ENCODE measurements around the gene EIF2D. TPM values are rescaled to one million over a fixed set of nuclear protein-coding genes. Genes with fewer than 3 reads are reported as not detected.

EIF2D gene
- total RNA-seq, 2 donors from 2014 or later, result 63.4 to 64.9 TPM

GRCh38 chr1:206608108-206608698 lies 4.1 kb downstream of the EIF2D start:
- H3K27me3 Mint-ChIP-seq, result no peaks in the 10 kb centered on the region
- peak overlapping the region; percentile 97 for H3K4me3 Mint-ChIP-seq
- peaks cover 37% of the 10 kb centered on the region for H3K4me1 Mint-ChIP-seq
- H3K9me3 Mint-ChIP-seq, result no peaks in the 10 kb centered on the region
- H3K36me3 Mint-ChIP-seq (ENCODE audit: low read depth), result peaks cover 90% of the 10 kb centered on the region
- no peak for ATAC-seq (replicated peaks)
- H3K27ac Mint-ChIP-seq, result peak overlapping the region; percentile 95

GRCh38 chr1:206606867-206607266 lies 5.4 kb downstream of the EIF2D start:
- no peaks in the 10 kb centered on the region for H3K9me3 Mint-ChIP-seq
- peaks cover 35% of the 10 kb centered on the region for H3K4me1 Mint-ChIP-seq
- H3K4me3 Mint-ChIP-seq, result no peak overlapping the region
- H3K27me3 Mint-ChIP-seq, result no peaks in the 10 kb centered on the region
- peak overlapping the region; percentile 64 for H3K27ac Mint-ChIP-seq
- H3K36me3 Mint-ChIP-seq (ENCODE audit: low read depth), result peaks cover 100% of the 10 kb centered on the region
- ATAC-seq (replicated peaks), result no peak

- no peak for ATAC-seq (replicated peaks)
- no peaks in the 10 kb centered on the region for H3K9me3 Mint-ChIP-seq
- no peak overlapping the region for H3K4me3 Mint-ChIP-seq
- H3K4me1 Mint-ChIP-seq, result peaks cover 21% of the 10 kb centered on the region
- no peaks in the 10 kb centered on the region for H3K27me3 Mint-ChIP-seq
- peaks cover 99% of the 10 kb centered on the region for H3K36me3 Mint-ChIP-seq (ENCODE audit: low read depth)
- H3K27ac Mint-ChIP-seq, result no peak overlapping the region
Observed at GRCh38 chr1:206604861-206605260, 7.4 kb downstream of the EIF2D start.

GRCh38 chr1:206600527-206600926 lies 11.7 kb downstream of the EIF2D start:
- Mint-ChIP-seq H3K27ac (no peak overlapping the region), H3K9me3 (no peaks in the 10 kb centered on the region), H3K36me3 (ENCODE audit: low read depth) (peaks cover 97% of the 10 kb centered on the region), H3K4me3 (no peak overlapping the region), H3K4me1 (no peaks in the 10 kb centered on the region), H3K27me3 (no peaks in the 10 kb centered on the region)
- ATAC-seq (replicated peaks), result no peak

- H3K27me3 Mint-ChIP-seq, result no peaks in the 10 kb centered on the region
- H3K9me3 Mint-ChIP-seq, result no peaks in the 10 kb centered on the region
- H3K27ac Mint-ChIP-seq, result peak overlapping the region; percentile 60
- H3K36me3 Mint-ChIP-seq (ENCODE audit: low read depth), result peaks cover 97% of the 10 kb centered on the region
- peaks cover 14% of the 10 kb centered on the region for H3K4me1 Mint-ChIP-seq
- no peak for ATAC-seq (replicated peaks)
- no peak overlapping the region for H3K4me3 Mint-ChIP-seq
Observed at GRCh38 chr1:206596319-206596666, 16.0 kb downstream of the EIF2D start.

- H3K27ac Mint-ChIP-seq, result peak overlapping the region; percentile 60
- H3K27me3 Mint-ChIP-seq, result no peaks in the 10 kb centered on the region
- H3K9me3 Mint-ChIP-seq, result no peaks in the 10 kb centered on the region
- no peak for ATAC-seq (replicated peaks)
- no peak overlapping the region for H3K4me3 Mint-ChIP-seq
- H3K36me3 Mint-ChIP-seq (ENCODE audit: low read depth), result peaks cover 97% of the 10 kb centered on the region
- H3K4me1 Mint-ChIP-seq, result peaks cover 19% of the 10 kb centered on the region
Observed at GRCh38 chr1:206595581-206596318, 16.5 kb downstream of the EIF2D start.

- Mint-ChIP-seq H3K27ac (peak overlapping the region; percentile 99), H3K4me3 (no peak overlapping the region), H3K27me3 (no peaks in the 10 kb centered on the region), H3K9me3 (no peaks in the 10 kb centered on the region), H3K36me3 (ENCODE audit: low read depth) (peaks cover 97% of the 10 kb centered on the region), H3K4me1 (peaks cover 39% of the 10 kb centered on the region)
- ATAC-seq (replicated peaks), result no peak
Observed at GRCh38 chr1:206593351-206593925, 18.8 kb downstream of the EIF2D start.

- H3K36me3 Mint-ChIP-seq (ENCODE audit: low read depth), result peaks cover 100% of the 10 kb centered on the region
- no peak for ATAC-seq (replicated peaks)
- H3K9me3 Mint-ChIP-seq, result no peaks in the 10 kb centered on the region
- H3K27me3 Mint-ChIP-seq, result no peaks in the 10 kb centered on the region
- peak overlapping the region; percentile 99 for H3K27ac Mint-ChIP-seq
- peak overlapping the region; percentile 84 for H3K4me3 Mint-ChIP-seq
- peaks cover 55% of the 10 kb centered on the region for H3K4me1 Mint-ChIP-seq
Observed at GRCh38 chr1:206591696-206592095, 20.6 kb downstream of the EIF2D start.

- Mint-ChIP-seq H3K9me3 (no peaks in the 10 kb centered on the region), H3K27me3 (no peaks in the 10 kb centered on the region), H3K27ac (peak overlapping the region; percentile 99), H3K4me1 (peaks cover 60% of the 10 kb centered on the region), H3K36me3 (ENCODE audit: low read depth) (peaks cover 100% of the 10 kb centered on the region), H3K4me3 (peak overlapping the region; percentile 84)
- ATAC-seq (replicated peaks), result no peak
Observed at GRCh38 chr1:206591226-206591625, 21.0 kb downstream of the EIF2D start.

GRCh38 chr1:206590025-206590758 lies 22.1 kb downstream of the EIF2D start:
- H3K36me3 Mint-ChIP-seq (ENCODE audit: low read depth), result peaks cover 100% of the 10 kb centered on the region
- ATAC-seq (replicated peaks), result peak; percentile 92
- no peaks in the 10 kb centered on the region for H3K9me3 Mint-ChIP-seq
- H3K4me1 Mint-ChIP-seq, result peaks cover 69% of the 10 kb centered on the region
- H3K27ac Mint-ChIP-seq, result peak overlapping the region; percentile 99
- H3K4me3 Mint-ChIP-seq, result peak overlapping the region; percentile 84
- H3K27me3 Mint-ChIP-seq, result no peaks in the 10 kb centered on the region

GRCh38 chr1:206589206-206589605 lies 23.1 kb downstream of the EIF2D start:
- Mint-ChIP-seq H3K27me3 (no peaks in the 10 kb centered on the region), H3K4me3 (peak overlapping the region; percentile 84), H3K4me1 (peaks cover 73% of the 10 kb centered on the region), H3K9me3 (no peaks in the 10 kb centered on the region), H3K27ac (peak overlapping the region; percentile 99), H3K36me3 (ENCODE audit: low read depth) (peaks cover 100% of the 10 kb centered on the region)
- no peak for ATAC-seq (replicated peaks)

GRCh38 chr1:206588492-206588891 lies 23.8 kb downstream of the EIF2D start:
- peaks cover 100% of the 10 kb centered on the region for H3K36me3 Mint-ChIP-seq (ENCODE audit: low read depth)
- no peak for ATAC-seq (replicated peaks)
- peak overlapping the region; percentile 84 for H3K4me3 Mint-ChIP-seq
- peaks cover 76% of the 10 kb centered on the region for H3K4me1 Mint-ChIP-seq
- H3K27me3 Mint-ChIP-seq, result no peaks in the 10 kb centered on the region
- H3K27ac Mint-ChIP-seq, result peak overlapping the region; percentile 99
- no peaks in the 10 kb centered on the region for H3K9me3 Mint-ChIP-seq

GRCh38 chr1:206587904-206588303 lies 24.4 kb downstream of the EIF2D start:
- Mint-ChIP-seq H3K9me3 (no peaks in the 10 kb centered on the region), H3K4me3 (peak overlapping the region; percentile 84), H3K36me3 (ENCODE audit: low read depth) (peaks cover 100% of the 10 kb centered on the region), H3K27me3 (no peaks in the 10 kb centered on the region), H3K27ac (peak overlapping the region; percentile 99), H3K4me1 (peaks cover 82% of the 10 kb centered on the region)
- ATAC-seq (replicated peaks), result no peak

GRCh38 chr1:206586501-206587445 lies 25.5 kb downstream of the EIF2D start:
- H3K4me3 Mint-ChIP-seq, result peak overlapping the region; percentile 84
- peaks cover 75% of the 10 kb centered on the region for H3K4me1 Mint-ChIP-seq
- peaks cover 100% of the 10 kb centered on the region for H3K36me3 Mint-ChIP-seq (ENCODE audit: low read depth)
- peak overlapping the region; percentile 99 for H3K27ac Mint-ChIP-seq
- H3K9me3 Mint-ChIP-seq, result no peaks in the 10 kb centered on the region
- no peaks in the 10 kb centered on the region for H3K27me3 Mint-ChIP-seq
- no peak for ATAC-seq (replicated peaks)

All from activated T-helper 17 cell treated with anti-CD3 and anti-CD28 coated beads, Interleukin-2, amount 50 U/mL, for 72 hours (primary cell).